K562 (cell line): ENCODE data around the gene EBNA1BP2. TPM values are rescaled to one million over a fixed set of nuclear protein-coding genes. Genes with fewer than 3 reads are reported as not detected.
A peak's percentile ranks its signal among the peaks of the same experiment; 100 is the strongest.

Experiments
- ARID1B ChIP-seq: fragments of 450-650 bp; IDR thresholded peaks from 2 replicates; pipeline ENCODE4 v1.6.1; 2016; ENCODE audit warnings: antibody characterized with exemption, mild to moderate bottlenecking, inconsistent platforms
- ASH1L ChIP-seq: fragments of 450-650 bp; IDR thresholded peaks from 2 replicates; pipeline ENCODE4 v1.6.1; 2018; ENCODE audit warnings: borderline replicate concordance, mild to moderate bottlenecking, low read depth; ENCODE audit not compliant: partially characterized antibody
- CXXC5 ChIP-seq: fragments of 250-450 bp; sonication (Bioruptor Pico); IDR thresholded peaks from 2 replicates; pipeline ENCODE4 v1.8.0; 2022; ENCODE audit warnings: inconsistent platforms, mild to moderate bottlenecking, moderate library complexity
- DPF2 ChIP-seq: fragments of 450-650 bp; IDR thresholded peaks from 2 replicates; pipeline ENCODE4 v1.6.1; 2016
- E2F5 ChIP-seq: sonication (generic); formaldehyde crosslinking; IDR thresholded peaks from 2 replicates; pipeline ENCODE4 v1.8.0; 2022; ENCODE audit warnings: mild to moderate bottlenecking, missing genetic modification reagents
- MCM7 ChIP-seq, 2 experiments: fragments of 450-650 bp; IDR thresholded peaks; 2 replicates each; pipeline ENCODE4 v1.6.1; 2016 to 2018
- NR3C1 ChIP-seq: sonication (generic); formaldehyde crosslinking; IDR thresholded peaks from 2 replicates; pipeline ENCODE4 v1.8.1; 2022; ENCODE audit warnings: missing genetic modification reagents
- POLR3G ChIP-seq: IDR thresholded peaks from 2 replicates; pipeline ENCODE4 v1.6.1; 2011; ENCODE audit not compliant: insufficient read length, insufficient replicate concordance; ENCODE audit errors: extremely low read depth
- RAD21 ChIP-seq, 2 experiments: fragments of 250-450 bp in 1 of 2; fragments of 450-650 bp in 1 of 2; sonication (Bioruptor Pico) in 1 of 2; formaldehyde crosslinking in 1 of 2; IDR thresholded peaks in 1 of 2; conservative IDR thresholded peaks in 1 of 2; 2 replicates each; pipeline versions ENCODE4 v1.4.0 to v1.8.0; 2020 to 2022; ENCODE audit warnings: mild to moderate bottlenecking in 2 of 2, moderate library complexity in 1 of 2
- TEAD4 ChIP-seq, 2 experiments: sonication (generic) in 1 of 2; formaldehyde crosslinking in 1 of 2; IDR thresholded peaks; 2 replicates each; pipeline versions ENCODE4 v1.6.1 to v1.8.0; 2012 to 2022; ENCODE audit warnings: borderline replicate concordance in 1 of 2, inconsistent platforms in 1 of 2, low read length in 1 of 2, mild to moderate bottlenecking in 1 of 2, missing genetic modification reagents in 1 of 2
- XRCC5 ChIP-seq: fragments of 200-400 bp; formaldehyde crosslinking; IDR thresholded peaks from 2 replicates; pipeline ENCODE4 v1.6.1; 2017; ENCODE audit warnings: low read depth, mild to moderate bottlenecking, low read length
- ZFPM2 ChIP-seq: fragments of 250-450 bp; sonication (Bioruptor Pico); IDR thresholded peaks from 2 replicates; pipeline ENCODE4 v1.5.1; 2022; ENCODE audit warnings: mild to moderate bottlenecking
- ZNF124 ChIP-seq: sonication (generic); formaldehyde crosslinking; IDR thresholded peaks from 2 replicates; pipeline ENCODE4 v1.8.1; 2022; ENCODE audit warnings: missing genetic modification reagents
- ZNF24 ChIP-seq: fragments of 450-650 bp; IDR thresholded peaks from 2 replicates; pipeline ENCODE4 v1.6.1; 2016
- ZNF347 ChIP-seq: fragments of 450-650 bp; formaldehyde crosslinking; IDR thresholded peaks from 2 replicates; pipeline ENCODE4 v1.4.0; 2020; ENCODE audit warnings: low read depth, mild to moderate bottlenecking, moderate library complexity
- ZNF717 ChIP-seq: fragments of 250-450 bp; sonication (Bioruptor Pico); IDR thresholded peaks from 2 replicates; pipeline ENCODE4 v1.5.0; 2021
- polyA plus RNA-seq, 8 experiments: library from polyadenylated mRNA; depleted of rRNA in 4 of 8; stranded (reverse) in 5 of 8; unstranded in 3 of 8; fragments of >200 nt; fragmentation: Nextera tagmentation in 2 of 8; fragmentation: Illumina TruSeq in 1 of 8; extraction: Ambion mirVana in 2 of 8; extraction: Trizol in 1 of 8; gene quantifications; 2 replicates each; pipeline versions ENCODE4 v1.2.1 to v1.2.3, GENCODE V29; 2011 to 2014; ENCODE audit warnings: inconsistent platforms in 1 of 8, missing spikeins in 1 of 8
- total RNA-seq, 7 experiments: library from RNA; depleted of rRNA in 6 of 7; stranded (reverse); fragments of >200 nt in 6 of 7; fragmentation: Illumina TruSeq in 2 of 7; extraction: Trizol in 2 of 7; gene quantifications; 2 replicates each; pipeline versions ENCODE4 v1.2.1 to v1.2.3, GENCODE V29; 2011 to 2021; ENCODE audit warnings: low replicate concordance in 1 of 7
- TF ChIP-seq, protein P1 (sequence below): sonication (generic); formaldehyde crosslinking; IDR thresholded peaks from 2 replicates; pipeline ENCODE4 v1.8.0; 2022; ENCODE audit warnings: mild to moderate bottlenecking, missing genetic modification reagents, borderline replicate concordance
- TF ChIP-seq, protein P2 (sequence below), 2 experiments: fragments of 450-650 bp; IDR thresholded peaks; 2 replicates each; pipeline ENCODE4 v1.6.1; 2018; ENCODE audit warnings: mild to moderate bottlenecking in 2 of 2, low read depth in 1 of 2; ENCODE audit not compliant: partially characterized antibody in 2 of 2
- TF ChIP-seq, protein P3 (sequence below): sonication (generic); formaldehyde crosslinking; IDR thresholded peaks from 2 replicates; pipeline ENCODE4 v1.8.0; 2022; ENCODE audit warnings: mild to moderate bottlenecking, missing genetic modification reagents

Gene EBNA1BP2
- total and polyA plus RNA-seq, 9 of the 15 experiments (the other 6 are each of a cell fraction or from before 2014, with no cell fraction given), result 95.2 to 349 (median 249) TPM

- TF ChIP-seq, protein P1, sequence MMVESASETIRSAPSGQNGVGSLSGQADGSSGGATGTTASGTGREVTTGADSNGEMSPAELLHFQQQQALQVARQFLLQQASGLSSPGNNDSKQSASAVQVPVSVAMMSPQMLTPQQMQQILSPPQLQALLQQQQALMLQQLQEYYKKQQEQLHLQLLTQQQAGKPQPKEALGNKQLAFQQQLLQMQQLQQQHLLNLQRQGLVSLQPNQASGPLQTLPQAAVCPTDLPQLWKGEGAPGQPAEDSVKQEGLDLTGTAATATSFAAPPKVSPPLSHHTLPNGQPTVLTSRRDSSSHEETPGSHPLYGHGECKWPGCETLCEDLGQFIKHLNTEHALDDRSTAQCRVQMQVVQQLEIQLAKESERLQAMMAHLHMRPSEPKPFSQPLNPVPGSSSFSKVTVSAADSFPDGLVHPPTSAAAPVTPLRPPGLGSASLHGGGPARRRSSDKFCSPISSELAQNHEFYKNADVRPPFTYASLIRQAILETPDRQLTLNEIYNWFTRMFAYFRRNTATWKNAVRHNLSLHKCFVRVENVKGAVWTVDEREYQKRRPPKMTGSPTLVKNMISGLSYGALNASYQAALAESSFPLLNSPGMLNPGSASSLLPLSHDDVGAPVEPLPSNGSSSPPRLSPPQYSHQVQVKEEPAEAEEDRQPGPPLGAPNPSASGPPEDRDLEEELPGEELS, result peak; percentile 90
- TF ChIP-seq ARID1B (no peak), RAD21 (CRISPR knock-in tag; conservative IDR thresholded peaks at IDR 0.05 in 1 of 2, IDR thresholded peaks at IDR 0.05 in 1 of 2) (no peak), NR3C1 (CRISPR knock-in tag) (peak; percentile 82; the same call in 1 of the 2 replicates), TEAD4 (IDR thresholded peaks at IDR 0.05; ENCODE audit: low read length) (peak; percentile 59), TEAD4 (CRISPR knock-in tag; IDR thresholded peaks at IDR 0.05; ENCODE audit: borderline replicate concordance) (no peak), ZNF717 (CRISPR knock-in tag) (no peak), POLR3G (no peak), CXXC5 (CRISPR knock-in tag) (no peak), ASH1L (peak; percentile 48), MCM7 (IDR thresholded peaks at IDR 0.05) (no peak), ZNF24 (0 out of 2 replicates have a peak, but pooled peaks have one; percentile 28), XRCC5 (no peak), DPF2 (peak; percentile 54; the same call in 1 of the 2 replicates), ZNF124 (no peak), ZNF347 (CRISPR knock-in tag) (no peak), ZFPM2 (no peak), E2F5 (CRISPR knock-in tag) (peak; percentile 93; the same call in 1 of the 2 replicates)
- TF ChIP-seq, protein P2, sequence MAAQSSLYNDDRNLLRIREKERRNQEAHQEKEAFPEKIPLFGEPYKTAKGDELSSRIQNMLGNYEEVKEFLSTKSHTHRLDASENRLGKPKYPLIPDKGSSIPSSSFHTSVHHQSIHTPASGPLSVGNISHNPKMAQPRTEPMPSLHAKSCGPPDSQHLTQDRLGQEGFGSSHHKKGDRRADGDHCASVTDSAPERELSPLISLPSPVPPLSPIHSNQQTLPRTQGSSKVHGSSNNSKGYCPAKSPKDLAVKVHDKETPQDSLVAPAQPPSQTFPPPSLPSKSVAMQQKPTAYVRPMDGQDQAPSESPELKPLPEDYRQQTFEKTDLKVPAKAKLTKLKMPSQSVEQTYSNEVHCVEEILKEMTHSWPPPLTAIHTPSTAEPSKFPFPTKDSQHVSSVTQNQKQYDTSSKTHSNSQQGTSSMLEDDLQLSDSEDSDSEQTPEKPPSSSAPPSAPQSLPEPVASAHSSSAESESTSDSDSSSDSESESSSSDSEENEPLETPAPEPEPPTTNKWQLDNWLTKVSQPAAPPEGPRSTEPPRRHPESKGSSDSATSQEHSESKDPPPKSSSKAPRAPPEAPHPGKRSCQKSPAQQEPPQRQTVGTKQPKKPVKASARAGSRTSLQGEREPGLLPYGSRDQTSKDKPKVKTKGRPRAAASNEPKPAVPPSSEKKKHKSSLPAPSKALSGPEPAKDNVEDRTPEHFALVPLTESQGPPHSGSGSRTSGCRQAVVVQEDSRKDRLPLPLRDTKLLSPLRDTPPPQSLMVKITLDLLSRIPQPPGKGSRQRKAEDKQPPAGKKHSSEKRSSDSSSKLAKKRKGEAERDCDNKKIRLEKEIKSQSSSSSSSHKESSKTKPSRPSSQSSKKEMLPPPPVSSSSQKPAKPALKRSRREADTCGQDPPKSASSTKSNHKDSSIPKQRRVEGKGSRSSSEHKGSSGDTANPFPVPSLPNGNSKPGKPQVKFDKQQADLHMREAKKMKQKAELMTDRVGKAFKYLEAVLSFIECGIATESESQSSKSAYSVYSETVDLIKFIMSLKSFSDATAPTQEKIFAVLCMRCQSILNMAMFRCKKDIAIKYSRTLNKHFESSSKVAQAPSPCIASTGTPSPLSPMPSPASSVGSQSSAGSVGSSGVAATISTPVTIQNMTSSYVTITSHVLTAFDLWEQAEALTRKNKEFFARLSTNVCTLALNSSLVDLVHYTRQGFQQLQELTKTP (IDR thresholded peaks at IDR 0.05; ENCODE audit: low read depth in 1 of 2, partially characterized antibody in 2 of 2), result peak in 1 of 2 experiments; percentile 16
- TF ChIP-seq, protein P3, sequence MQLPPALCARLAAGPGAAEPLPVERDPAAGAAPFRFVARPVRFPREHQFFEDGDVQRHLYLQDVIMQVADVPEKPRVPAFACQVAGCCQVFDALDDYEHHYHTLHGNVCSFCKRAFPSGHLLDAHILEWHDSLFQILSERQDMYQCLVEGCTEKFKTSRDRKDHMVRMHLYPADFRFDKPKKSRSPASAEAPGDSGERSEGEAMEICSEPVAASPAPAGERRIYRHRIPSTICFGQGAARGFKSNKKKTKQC, result peak; percentile 96
Measured at GRCh38 chr1:43172527-43172972, 460 bp upstream of the EBNA1BP2 start (continued).
